ENCODE results near the gene CD300A. TPM values are rescaled to one million over a fixed set of nuclear protein-coding genes. Genes with fewer than 3 reads are reported as not detected.

Gene CD300A
- total RNA-seq, 2 experiments from 2014 or later: 2.2 to 2.4 TPM

DNA sequence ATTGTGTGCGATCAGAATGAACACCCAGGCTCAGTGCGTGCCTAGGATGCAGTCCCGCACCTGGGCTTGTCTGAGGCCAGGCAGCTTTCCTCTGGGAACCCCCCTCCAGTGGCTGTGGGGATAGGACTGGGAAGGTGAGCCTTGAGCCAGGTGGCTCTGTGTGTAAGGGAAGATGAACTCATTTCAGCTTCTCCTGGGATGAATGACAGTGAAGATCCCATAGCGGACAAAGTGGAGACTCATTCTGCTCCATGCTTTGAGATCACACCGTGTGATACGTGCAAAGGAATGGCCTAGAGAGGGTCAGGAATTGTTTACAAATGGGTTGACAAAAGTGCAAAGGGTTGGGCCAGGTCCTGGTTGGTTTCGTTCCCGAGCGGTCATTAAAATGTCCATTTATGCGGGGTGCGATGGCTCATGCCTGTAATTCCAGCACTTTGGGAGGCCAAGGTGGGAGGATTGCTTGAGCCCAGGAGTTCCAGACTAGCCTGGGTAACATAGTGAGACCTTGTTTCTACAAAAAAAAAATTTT, 18.7 kb upstream of the CD300A start:
- H3K4me3 Mint-ChIP-seq: no peak overlapping the region
- POLR2A ChIA-PET: interaction anchor here (0.8 kb wide), 1 partner anchor 40 kb away, joined by 3 read pairs; no protein-coding TSS in a partner anchor
- CTCF ChIA-PET: interaction anchor here (0.7 to 0.9 kb wide), 3 partner anchors 10 to 70 kb away, joined by 3 to 4 read pairs (median 4); no protein-coding TSS in a partner anchor
- no peaks in the 10 kb centered on the region for H3K36me3 Mint-ChIP-seq (ENCODE audit: low read depth)
- H3K9me3 Mint-ChIP-seq: no peaks in the 10 kb centered on the region
- ATAC-seq (no peak), DNase-seq (no peak)
- TF ChIP-seq, protein P1, sequence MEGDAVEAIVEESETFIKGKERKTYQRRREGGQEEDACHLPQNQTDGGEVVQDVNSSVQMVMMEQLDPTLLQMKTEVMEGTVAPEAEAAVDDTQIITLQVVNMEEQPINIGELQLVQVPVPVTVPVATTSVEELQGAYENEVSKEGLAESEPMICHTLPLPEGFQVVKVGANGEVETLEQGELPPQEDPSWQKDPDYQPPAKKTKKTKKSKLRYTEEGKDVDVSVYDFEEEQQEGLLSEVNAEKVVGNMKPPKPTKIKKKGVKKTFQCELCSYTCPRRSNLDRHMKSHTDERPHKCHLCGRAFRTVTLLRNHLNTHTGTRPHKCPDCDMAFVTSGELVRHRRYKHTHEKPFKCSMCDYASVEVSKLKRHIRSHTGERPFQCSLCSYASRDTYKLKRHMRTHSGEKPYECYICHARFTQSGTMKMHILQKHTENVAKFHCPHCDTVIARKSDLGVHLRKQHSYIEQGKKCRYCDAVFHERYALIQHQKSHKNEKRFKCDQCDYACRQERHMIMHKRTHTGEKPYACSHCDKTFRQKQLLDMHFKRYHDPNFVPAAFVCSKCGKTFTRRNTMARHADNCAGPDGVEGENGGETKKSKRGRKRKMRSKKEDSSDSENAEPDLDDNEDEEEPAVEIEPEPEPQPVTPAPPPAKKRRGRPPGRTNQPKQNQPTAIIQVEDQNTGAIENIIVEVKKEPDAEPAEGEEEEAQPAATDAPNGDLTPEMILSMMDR (IDR thresholded peaks at IDR 0.05): no peak
- H3K27ac Mint-ChIP-seq: no peak overlapping the region
- intact Hi-C loops (cut with micrococcal nuclease): no loop called here
- peaks cover 1% of the 10 kb centered on the region for H3K27me3 Mint-ChIP-seq
- H3K4me1 Mint-ChIP-seq (ENCODE audit: low read depth): peaks cover 7% of the 10 kb centered on the region

DNA sequence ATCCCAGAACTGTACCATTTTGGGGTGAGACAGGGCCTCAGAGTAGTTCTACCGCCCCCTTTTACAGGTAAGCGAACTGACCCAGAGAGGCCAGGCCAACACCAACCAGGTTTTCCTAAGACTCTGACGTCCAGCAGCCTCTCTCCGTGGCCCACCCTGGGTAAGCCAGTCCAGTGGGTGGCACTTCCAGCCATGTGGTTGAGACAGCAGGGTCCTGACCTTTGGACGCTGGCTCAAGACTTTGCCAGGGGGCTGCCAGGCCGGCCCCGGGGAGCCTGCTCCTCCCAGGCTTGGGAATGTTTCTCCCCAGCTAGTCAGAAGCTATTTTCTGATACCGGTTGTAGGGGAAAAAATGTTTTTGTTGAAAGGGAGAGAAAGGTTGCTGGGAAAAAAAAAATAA, 17.7 kb upstream of the CD300A start:
- H3K36me3 Mint-ChIP-seq (ENCODE audit: low read depth): no peaks in the 10 kb centered on the region
- no peak overlapping the region for H3K4me3 Mint-ChIP-seq
- ATAC-seq: no peak
- DNase-seq: no peak
- POLR2A ChIA-PET: interaction anchor here (0.8 kb wide), 1 partner anchor 41 kb away, joined by 3 read pairs; no protein-coding TSS in a partner anchor
- no peaks in the 10 kb centered on the region for H3K9me3 Mint-ChIP-seq
- intact Hi-C loops (cut with micrococcal nuclease): no loop called here
- H3K27ac Mint-ChIP-seq: no peak overlapping the region
- H3K27me3 Mint-ChIP-seq: peaks cover 1% of the 10 kb centered on the region
- TF ChIP-seq, protein P1 (IDR thresholded peaks at IDR 0.05): no peak
- peaks cover 7% of the 10 kb centered on the region for H3K4me1 Mint-ChIP-seq (ENCODE audit: low read depth)
- CTCF ChIA-PET: interaction anchor here (0.8 to 0.9 kb wide), 2 partner anchors 9 to 70 kb away, joined by 3 to 4 read pairs; no protein-coding TSS in a partner anchor

DNA sequence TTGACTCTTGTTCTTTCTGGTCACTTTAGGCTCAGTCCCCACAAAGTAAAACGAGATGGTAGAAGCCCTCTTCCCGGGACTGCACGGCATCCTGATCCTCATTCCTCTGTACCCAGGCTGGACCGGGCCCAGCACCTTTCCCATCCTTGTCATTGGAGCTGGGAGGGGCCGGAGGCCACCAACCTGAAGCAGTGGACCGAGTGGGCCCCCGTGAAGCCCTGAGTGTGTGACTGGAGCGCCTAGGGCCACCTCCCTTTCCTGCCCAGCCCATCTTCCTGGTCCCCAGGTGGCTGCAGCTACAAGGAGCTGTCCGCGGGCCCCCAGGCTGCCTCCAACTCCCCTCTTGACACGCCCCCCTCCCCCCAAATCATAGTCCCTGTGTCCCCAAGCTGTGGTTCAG, 17.1 kb upstream of the CD300A start:
- Mint-ChIP-seq H3K36me3 (ENCODE audit: low read depth) (no peaks in the 10 kb centered on the region), H3K4me3 (no peak overlapping the region), H3K27me3 (peaks cover 1% of the 10 kb centered on the region), H3K27ac (no peak overlapping the region), H3K4me1 (ENCODE audit: low read depth) (peaks cover 7% of the 10 kb centered on the region), H3K9me3 (no peaks in the 10 kb centered on the region)
- ATAC-seq (no peak), DNase-seq (no peak)
- intact Hi-C loops (cut with micrococcal nuclease): no loop called here
- TF ChIP-seq, protein P1 (IDR thresholded peaks at IDR 0.05): no peak
- ChIA-PET POLR2A (interaction anchor here (0.6 kb wide), 1 partner anchor 162 kb away, joined by 3 read pairs; no protein-coding TSS in a partner anchor), CTCF (no interaction called here)

DNA sequence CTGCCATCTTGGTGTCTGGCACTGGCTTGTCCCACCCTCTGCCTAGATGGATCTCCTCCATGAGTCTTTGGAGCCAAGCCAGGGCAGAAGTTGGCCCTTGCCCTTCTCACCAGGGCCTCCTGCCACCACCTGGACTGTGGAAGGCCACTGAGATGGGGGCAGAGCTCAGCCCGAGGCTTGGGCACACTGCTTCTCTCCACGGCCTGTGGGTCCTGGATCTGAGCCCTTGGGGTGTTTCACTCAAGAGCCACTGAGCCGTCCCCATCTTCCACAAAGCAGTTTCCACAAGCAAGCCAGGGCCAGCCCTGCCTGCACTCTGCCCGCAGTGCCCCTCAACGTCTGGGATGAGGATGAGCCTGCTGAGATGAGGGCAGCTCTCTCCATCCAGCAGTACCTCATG, 16.7 kb upstream of the CD300A start:
- ChIA-PET CTCF (interaction anchor here (1.2 kb wide), 1 partner anchor 70 kb away, joined by 4 read pairs; no protein-coding TSS in a partner anchor), POLR2A (interaction anchor here (0.6 kb wide), 1 partner anchor 162 kb away, joined by 3 read pairs; no protein-coding TSS in a partner anchor)
- Mint-ChIP-seq H3K4me3 (no peak overlapping the region), H3K36me3 (ENCODE audit: low read depth) (no peaks in the 10 kb centered on the region), H3K27ac (no peak overlapping the region), H3K4me1 (ENCODE audit: low read depth) (peaks cover 10% of the 10 kb centered on the region), H3K9me3 (no peaks in the 10 kb centered on the region), H3K27me3 (peaks cover 1% of the 10 kb centered on the region)
- intact Hi-C loops (cut with micrococcal nuclease): no loop called here
- TF ChIP-seq, protein P1 (IDR thresholded peaks at IDR 0.05): no peak
- ATAC-seq (no peak), DNase-seq (no peak)

DNA sequence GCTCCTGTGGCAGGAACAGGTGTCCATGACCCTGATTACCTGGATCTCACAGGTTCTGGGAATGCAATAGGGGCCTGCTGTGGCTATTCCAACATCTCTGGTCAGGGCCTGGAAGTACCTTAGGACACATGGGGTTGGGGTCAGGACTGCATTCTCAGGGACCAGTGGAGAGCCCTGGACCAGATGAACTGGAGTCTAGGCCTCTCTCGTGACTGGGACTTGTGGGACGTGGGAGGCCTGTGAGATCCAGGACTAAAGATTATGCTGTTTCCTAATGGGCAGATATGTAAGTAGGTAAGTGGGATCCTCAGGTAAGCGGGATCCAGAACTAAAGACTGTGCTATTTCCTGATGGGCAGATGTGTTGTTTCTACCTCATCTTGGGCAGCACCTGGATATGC, 16.2 kb upstream of the CD300A start:
- no peaks in the 10 kb centered on the region for H3K36me3 Mint-ChIP-seq (ENCODE audit: low read depth)
- ChIA-PET POLR2A (no interaction called here), CTCF (interaction anchor here (1.2 kb wide), 1 partner anchor 71 kb away, joined by 4 read pairs; no protein-coding TSS in a partner anchor)
- no peak overlapping the region for H3K4me3 Mint-ChIP-seq
- TF ChIP-seq, protein P1 (IDR thresholded peaks at IDR 0.05): no peak
- peaks cover 1% of the 10 kb centered on the region for H3K27me3 Mint-ChIP-seq
- intact Hi-C loops (cut with micrococcal nuclease): no loop called here
- no peaks in the 10 kb centered on the region for H3K9me3 Mint-ChIP-seq
- ATAC-seq (no peak), DNase-seq (no peak)
- peaks cover 11% of the 10 kb centered on the region for H3K4me1 Mint-ChIP-seq (ENCODE audit: low read depth)
- no peak overlapping the region for H3K27ac Mint-ChIP-seq

All from activated CD8-positive, alpha-beta T cell treated with anti-CD3 and anti-CD28 coated beads for 36 hours (primary cell).